NCI-H2107 treated with DMSO at 0.1 percent for 48 hours (cell line): ENCODE data around the gene UAP1L1.

ENCODE experiments used
- DNase-seq: peaks from one replicate; lab custom pipeline; 2025; ENCODE audit not compliant: unreplicated experiment; lab: John Stamatoyannopoulos, UW

UAP1L1 gene

DNA sequence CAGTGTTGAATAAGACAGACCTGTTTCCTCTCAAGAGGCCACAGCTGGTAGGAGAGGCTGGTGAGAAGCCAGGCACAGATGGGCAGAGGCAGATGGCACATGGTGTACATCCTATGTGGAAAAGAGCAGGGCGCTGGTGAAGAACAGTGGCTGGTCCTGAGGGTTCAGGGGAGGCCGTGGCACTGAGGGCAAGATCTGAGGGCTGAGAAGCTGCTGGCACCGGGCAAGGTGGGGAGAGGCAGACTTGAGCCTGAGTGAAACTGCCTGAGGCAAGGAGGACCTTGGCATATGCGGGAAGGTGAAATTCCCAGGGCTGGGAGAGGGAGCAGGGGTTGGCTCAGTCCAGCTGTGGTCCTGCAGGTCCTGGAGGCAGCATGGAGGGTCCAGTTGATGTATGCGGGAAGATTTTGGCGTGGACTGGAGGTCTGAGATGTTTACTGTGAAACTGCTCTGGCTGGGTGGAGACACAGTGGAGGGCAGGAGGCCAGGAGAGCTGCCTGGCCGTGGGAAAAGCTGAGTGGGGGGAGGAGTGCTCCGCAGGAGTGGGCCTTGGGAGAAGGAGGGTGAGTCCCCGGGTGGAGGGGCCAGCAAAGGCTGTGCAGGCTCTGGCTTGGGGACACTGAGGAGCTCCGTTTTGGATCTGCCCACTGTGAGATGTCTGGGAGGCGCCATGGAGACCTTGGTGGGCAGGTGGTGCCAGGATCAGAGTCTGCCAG, 12.1 kb downstream of the UAP1L1 start:
- no peak for DNase-seq

DNA sequence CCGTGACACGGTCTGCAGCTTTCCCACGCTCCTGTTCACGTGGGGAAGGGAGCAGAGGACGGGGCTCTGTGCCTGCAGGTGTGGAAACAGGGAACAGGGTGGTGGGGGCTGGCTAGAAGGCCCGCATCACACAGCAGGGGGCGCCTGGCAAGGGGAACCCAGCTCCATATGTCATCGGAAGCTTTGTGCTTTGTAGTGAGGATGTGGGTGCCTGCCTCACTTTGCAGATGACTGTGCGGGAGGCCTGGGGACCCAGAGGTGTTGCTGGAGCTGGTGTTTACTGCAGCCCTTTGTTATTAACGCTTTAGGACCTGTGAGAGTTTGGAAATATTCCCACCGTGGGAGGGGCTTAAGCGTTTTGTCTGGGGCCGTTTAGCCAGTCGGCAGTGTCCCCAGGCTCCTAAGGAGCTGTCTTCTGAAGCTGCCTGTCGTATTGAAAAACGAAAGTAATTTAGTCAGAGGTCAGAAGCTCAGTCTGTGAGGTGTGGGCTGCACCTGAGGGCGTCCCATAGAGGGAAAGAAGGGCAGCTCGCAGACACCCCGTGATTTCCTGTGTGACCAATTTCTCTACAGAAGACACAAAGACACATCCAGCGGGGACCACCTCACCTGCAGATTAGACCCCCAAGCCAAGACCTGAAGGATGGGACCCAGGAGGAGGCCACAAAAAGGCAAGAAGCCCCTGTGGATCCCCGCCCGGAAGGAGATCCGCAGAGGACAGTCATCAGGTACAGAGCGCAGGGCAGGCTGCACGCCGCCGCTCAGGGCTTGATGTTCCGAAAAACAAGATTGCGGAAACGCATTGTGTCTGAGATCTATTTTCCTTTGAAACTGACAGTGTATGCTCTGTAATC, 18.6 kb downstream of the UAP1L1 start:
- DNase-seq, result peak; percentile 66

DNA sequence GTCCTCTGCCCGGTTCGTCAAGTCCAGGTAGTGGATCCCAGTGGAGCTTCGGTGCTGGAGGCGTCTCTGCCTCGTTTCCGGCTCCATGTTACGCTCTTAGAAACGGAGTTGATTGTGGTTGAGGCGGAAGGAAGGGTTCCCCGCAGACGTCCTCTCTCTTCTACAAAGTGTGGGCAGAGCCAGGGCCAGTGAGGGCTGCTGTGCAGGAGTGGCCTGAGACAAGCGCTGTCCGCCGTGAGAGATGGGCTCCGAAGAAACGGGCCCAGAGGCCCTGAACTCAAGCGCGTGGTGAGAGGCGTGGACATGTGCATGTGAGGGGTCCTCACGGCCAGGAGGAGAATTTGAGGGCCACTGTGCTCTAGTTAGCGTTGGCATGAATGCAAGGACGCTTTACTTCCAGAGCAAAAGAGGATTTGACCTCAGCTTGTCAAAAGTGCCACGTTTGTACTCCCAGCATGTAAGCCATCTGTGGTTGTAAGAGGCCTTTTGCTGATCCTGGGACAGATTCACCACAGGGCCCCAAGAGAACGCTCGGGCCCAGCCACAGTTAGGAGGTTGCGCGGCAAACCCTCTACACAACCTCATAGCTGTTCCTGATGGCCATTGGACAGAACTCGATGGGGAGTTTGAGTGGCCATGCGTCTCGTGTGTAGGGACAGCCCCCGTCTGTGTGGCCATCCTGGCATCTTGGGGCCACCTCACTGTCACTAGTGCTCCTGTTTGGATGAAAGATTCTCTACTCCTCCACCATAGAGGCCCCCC, 19.6 kb downstream of the UAP1L1 start:
- DNase-seq, result no peak

DNA sequence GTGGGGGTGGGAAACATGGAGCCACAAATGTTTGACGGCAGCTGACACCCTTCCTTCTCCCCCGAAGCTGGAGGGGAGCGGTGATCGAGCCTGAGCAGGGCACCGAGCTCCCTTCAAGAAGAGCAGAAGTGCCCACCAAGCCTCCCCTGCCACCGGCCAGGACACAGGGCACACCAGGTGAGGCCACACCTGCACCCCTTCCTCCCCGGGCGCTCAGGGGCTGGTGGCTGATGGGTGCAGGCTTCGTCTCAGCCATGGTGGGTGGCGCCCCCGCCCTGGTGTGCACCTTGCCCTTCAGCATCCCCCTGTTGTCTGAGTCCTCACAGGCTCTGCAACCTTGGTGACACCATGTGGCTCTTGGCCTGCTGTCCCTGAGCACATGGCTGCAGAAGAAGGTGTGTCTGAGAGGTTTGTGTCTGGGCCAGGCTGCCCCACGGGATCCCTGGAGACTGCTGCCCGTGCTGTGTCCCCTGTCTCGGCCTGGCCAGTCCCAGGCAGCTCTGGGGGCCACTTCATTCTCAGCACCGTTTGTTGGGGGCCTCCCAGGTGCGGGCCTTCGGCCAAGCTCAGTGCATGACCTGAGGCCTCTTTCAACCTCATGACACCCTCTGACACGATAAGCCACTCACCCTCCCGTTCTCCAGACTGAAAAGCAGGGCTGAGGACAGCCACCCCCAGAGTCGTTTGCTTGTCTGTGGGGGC, 20.6 kb downstream of the UAP1L1 start:
- no peak for DNase-seq

DNA sequence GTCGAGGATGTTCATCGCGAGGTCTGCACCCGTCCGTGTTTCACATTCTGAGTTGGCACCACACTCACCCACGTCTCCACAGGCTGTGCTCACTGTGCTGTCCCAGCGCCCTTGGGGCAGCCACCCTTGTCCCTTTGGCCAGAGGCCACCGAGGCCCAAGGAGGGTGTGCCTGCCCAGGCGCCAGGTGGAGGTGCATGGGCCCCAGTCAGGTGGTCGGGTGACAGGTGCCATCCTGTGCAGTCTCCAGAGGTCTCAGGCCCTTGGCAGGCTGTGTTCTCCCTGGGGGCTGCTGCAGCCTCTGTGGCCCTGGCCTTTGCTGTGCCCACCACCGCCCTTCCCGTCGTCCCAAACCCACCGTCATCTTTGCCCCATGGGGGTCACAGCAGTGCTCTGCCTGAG, 21.9 kb downstream of the UAP1L1 start:
- DNase-seq, result no peak

DNA sequence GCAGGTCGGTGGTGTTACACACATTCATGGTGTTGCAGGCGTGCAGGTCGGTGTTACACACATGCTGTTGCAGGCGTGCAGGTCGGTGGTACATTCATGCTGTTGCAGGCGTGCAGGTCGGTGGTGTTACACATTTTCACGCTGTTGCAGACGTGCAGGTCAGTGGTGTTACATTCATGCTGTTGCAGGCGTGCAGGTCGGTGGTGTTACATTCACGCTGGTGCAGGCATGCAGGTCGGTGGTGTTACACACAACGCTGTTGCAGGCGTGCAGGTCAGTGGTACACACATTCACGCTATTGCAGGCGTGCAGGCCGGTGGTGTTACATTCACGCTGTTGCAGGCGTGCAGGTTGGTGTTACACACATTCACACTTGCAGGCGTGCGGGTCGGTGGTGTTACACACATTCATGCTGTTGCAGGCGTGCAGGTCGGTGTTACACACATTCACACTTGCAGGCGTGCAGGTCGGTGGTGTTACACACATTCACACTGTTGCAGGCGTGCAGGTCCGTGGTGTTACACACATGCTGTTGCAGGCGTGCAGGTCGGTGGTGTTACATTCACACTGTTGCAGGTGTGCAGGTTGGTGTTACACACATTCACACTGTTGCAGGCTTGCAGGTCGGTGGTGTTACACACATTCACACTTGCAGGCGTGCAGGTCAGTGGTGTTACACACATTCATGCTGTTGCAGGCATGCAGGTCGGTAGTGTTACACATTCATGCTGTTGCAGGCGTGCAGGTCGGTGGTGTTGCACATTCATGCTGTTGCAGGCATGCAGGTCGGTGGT, 26.1 kb downstream of the UAP1L1 start:
- no peak for DNase-seq

DNA sequence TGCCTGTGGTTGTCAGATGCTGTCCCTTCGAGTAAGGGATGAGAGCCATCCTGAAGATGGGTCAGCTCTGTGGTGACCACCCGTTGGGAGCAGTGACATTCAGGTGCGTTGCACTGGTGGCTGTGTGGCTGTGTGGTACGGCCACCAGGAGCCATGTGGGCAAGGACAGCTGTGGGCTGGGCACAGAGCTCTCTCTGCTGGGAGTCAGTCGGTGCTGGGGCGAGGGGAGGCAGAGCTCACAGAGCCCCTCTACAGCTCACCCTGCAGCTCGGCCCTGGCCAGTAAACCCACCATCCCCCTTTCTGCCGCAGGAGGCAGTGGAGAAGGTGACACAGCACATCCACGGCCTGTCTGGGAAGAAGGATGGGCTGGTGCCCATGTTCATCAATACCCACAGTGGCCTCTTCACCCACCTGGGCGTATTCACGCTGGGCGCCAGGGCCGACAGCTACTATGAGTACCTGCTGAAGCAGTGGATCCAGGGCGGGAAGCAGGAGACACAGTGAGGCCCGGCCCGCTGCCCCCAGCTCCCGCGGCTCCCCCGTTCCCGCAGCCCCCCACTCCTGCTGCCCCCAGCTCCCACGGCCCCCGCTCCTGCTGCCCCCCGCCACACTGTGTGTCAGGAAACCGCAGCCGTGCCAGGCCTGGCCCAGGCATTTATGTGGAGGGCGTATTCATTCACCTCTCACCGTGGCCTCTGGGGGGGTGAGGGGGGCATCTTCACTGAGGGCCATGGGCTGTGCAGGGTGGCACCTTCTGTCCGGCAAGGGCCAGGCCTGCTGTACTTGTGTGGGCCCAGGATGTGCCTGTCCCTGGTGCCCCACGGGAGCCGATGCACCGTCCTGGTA, 28.7 kb downstream of the UAP1L1 start:
- DNase-seq, result no peak

DNA sequence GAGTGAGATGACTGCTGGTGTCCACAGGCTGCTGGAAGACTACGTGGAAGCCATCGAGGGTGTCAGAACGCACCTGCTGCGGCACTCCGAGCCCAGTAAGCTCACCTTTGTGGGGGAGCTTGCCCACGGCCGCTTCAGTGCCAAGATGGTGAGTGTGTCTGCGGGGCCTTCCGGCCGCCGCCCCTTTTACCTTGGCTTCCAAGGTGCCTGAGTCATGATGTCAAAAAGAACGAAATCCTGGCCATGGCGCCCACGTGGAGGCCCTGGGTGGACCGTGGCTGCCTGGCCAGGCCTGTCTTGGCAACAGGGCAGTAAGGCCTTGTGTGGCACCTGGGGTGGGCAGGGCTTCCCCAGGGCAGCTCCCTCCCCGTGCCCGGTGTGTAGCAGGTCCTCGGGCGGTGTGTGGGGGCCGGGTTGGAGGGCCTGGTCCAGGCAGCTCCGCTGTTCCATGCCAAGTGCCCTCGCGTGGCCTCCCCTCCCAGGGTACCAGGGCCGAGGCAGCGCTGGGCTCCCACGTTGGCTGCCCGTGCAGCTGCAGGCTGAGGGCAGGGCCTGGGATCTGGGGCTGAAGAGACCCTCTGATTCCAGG, 29.4 kb downstream of the UAP1L1 start:
- DNase-seq, result no peak

DNA sequence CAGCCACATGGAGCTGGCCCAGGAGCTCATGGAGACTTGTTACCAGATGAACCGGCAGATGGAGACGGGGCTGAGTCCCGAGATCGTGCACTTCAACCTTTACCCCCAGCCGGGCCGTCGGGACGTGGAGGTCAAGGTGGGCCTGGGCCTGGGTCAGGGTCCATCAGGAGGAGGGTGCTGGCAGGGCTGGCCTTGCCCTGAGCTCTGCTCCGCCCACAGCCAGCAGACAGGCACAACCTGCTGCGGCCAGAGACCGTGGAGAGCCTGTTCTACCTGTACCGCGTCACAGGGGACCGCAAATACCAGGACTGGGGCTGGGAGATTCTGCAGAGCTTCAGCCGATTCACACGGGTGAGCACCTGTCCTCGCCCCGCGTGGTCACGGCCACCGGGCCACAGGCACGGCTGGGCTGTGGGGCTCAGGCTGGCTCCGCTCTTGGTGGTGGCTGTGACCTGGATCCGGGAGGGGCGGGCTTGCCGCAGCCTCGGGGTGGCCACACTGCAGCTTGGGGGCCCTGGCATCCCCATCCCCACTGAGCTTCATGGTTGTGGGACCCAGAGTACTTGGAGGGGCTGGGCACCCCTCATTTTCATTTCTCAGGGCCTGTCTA, 30.1 kb downstream of the UAP1L1 start:
- no peak for DNase-seq

DNA sequence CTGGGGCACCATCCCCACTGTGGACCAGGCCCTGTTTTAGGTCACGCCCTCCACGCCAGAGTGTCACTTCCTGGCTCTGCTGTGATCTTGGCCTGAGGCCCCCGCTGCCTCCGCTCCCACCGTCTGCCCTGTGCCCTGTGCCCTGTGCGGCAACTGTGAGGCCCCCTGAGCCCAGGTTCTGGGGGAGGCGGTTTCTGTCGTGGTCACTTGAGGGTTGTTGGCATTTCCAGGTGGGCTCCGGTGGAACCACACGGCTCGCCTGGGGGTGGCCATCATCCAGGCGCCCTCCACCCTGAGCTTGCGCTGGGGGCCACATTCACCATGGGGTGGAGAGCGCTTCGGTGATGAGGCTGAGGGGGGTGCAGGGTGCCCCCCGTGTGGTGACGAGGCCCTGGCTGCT, 30.7 kb downstream of the UAP1L1 start:
- DNase-seq, result no peak

DNA sequence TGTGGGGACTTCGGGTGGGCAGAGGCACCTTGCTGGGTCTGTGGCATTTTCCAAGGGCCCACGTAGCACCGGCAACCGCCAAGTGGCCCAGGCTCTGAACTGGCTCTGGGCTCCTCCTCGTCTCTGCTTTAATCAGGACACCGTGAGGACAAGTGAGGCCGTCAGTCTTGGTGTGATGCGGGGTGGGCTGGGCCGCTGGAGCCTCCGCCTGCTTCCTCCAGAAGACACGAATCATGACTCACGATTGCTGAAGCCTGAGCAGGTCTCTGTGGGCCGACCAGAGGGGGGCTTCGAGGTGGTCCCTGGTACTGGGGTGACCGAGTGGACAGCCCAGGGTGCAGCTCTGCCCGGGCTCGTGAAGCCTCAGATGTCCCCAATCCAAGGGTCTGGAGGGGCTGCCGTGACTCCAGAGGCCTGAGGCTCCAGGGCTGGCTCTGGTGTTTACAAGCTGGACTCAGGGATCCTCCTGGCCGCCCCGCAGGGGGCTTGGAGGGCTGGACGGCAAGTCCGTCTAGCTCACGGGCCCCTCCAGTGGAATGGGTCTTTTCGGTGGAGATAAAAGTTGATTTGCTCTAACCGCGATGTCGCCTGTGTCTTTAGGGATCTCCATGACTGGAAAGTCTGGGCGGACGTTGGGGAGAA, 31.4 kb downstream of the UAP1L1 start:
- no peak for DNase-seq

DNA sequence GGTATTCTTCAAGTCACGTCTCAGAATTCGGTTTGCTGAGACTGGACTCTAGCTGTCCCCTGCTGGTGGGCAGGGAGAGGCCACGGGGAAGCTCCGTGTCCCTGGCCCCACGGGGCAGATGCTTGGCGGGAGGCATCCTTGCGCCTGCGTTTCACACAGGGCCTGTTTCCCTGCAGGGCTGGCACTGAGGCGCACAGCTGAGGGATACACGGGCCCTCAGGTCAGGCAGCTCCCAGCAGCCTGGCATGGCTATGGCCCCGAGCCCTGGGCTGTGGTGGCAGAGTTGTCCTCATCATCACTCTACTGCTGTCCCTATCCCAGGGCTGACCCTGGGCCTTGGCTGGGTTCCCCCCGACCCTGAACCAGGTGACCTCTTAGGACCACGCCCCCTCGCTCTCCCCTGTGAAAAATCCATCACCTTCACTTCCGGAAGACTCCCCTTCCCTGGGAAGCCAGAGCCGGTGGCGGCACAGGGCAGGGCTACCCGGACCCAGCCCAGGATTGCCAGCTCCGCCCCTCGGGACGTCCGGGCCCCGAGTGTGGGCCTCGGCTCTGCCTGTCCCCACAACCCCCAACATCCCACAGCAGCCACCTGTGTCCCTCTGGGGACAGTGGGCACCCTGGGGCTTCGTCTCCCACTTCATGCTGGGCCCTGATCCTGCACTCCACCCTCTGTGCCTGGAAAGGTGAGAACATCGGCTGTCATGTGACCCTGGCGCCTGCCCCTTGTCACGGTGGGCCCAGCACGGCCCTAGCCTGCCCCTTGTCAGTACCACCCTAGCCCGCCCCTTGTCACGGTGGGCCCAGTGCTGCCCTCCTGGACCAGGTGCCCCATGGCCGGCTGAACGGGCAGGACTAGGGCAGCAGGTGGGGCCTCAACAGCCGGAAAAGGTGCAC, 32.2 kb downstream of the UAP1L1 start:
- DNase-seq, result no peak

DNA sequence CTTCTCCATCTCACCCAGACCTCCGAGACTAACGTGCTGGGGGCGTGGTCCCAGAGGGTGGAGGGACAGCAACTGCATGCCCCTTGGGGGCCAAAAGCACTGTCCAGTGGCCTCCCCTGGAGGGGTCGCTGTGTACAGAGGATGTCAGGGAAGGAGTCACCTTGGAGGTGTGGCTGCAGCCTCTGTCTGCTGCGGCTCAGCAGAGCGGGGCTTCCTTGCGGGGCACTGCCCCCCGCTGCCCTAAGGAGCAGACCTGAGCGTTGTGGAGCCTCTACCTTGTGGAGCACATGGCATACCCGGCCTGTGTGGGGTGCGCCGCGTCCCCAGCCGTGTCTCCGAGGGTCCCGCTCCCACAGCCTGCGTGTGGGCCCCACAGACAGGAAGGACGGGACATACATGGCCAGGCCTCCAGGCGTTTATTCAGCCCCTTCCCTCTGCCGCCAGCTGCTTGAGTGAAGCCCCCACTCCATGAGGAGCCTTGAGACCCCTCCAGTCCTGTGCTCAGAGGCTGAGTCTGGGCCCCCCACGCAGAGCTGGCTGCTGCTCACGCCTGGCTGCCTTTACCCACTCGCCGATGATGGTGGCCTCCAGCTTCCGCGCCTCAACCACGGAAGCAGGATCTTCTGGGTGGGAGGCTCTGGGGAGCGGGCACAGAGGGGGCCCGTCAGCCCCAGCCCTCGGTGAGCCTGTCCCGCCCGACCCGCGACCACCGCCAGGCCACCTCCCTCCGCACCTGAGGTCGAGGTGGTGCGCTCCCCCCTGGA, 33.0 kb downstream of the UAP1L1 start:
- DNase-seq, result no peak

DNA sequence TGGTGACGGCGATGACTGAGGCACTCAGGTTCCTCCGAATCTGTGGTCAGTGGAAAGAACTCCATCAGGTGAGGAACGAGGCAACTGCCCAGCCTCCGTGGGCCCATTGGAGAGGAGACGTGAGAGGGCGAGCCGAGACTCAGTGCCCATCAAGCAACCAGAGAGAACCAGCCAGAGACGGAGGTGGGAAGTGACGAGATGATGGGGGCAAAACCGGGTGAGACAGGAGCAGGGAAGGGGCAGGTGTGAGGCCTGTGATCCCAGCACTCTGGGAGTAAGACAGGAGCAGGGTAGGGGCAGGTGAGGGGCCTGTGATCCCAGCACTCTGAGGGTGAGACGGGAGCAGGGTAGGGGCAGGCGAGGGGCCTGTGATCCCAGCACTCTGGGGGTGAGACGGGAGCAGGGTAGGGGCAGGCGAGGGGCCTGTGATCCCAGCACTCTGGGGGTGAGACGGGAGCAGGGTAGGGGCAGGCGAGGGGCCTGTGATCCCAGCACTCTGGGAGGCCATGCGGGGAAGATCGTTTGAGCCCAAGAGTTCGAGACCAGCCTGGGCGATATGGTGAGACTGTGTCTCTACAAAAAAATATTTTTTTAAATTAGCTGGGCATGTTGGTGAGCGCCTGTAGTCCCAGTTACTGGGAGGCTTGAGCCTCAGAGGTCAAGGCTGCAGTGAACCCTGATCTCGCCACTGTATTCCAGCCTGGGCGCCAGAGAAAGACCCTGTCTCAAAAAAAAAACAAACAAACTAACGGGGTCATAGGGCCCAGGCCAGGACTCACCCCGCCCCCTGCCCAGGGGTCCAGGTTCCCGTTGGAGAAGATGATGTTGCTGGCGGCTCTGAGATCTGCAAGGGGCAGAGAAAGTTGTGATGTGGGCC, 33.8 kb downstream of the UAP1L1 start:
- DNase-seq, result no peak

DNA sequence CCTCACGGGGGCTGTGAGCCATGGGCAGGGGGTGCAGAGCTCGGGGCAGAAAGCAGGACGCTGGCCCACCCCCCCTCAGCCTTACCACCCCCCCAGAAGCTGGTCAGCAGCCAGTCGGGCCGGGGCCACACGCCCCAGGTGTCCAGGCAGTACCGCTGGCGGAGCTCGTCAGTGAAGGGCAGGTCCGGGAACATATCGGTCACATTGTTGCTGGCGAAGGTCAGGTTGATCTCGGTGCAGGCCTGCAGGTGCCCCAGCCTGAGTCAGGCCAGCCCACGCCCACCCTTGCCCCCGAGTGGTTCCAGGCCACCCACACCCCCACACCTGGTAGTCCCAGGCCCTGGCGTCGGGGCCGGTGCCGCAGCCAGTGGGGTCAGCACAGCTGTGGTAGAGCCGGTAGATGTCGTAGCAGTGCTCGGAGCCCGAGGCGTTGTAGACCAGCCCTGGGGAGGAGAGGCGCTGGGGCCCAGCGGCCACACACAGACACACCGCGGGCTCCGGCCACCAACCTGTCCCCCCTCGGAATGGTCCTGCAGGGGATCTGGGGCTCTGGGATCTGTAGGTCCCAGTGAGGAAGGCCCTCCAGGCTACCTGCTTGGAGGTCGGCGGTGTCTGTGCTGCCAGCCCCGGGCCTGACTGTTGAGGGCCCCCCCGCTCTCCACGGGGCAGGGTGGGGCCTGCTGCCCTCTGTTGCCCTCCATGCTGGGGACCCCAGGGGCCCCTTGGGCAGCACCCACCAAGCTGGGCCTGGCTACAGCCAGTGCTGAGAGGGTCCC, 34.7 kb downstream of the UAP1L1 start:
- no peak for DNase-seq
